Activated CD4-positive, alpha-beta T cell treated with anti-CD3 and anti-CD28 coated beads for 36 hours (primary cell): ENCODE measurements around the gene CDH4. TPM values are rescaled to one million over a fixed set of nuclear protein-coding genes. Genes with fewer than 3 reads are reported as not detected.
"Not testable (repeated sequence)": the region's sequence is repeated elsewhere in the genome, so short reads cannot be mapped to it uniquely, and the experiment has no call there.

Source experiments
- ATAC-seq: fragments of 200-7000 bp; cut with Tn5 transposase; one replicate; pipeline ENCODE4 v1.10.0; 2021; ENCODE audit warnings: mild to moderate bottlenecking, moderate library complexity
- CTCF ChIA-PET: fragments of 350-600 bp; sonication (Branson Sonifier 250); formaldehyde crosslinking; loops from one replicate; lab custom pipeline; 2021; ENCODE audit warnings: antibody characterized with exemption; lab: Charles Lee
- POLR2A ChIA-PET: fragments of 350-600 bp; sonication (Branson Sonifier 250); formaldehyde crosslinking; loops from one replicate; lab custom pipeline; 2021; ENCODE audit warnings: antibody characterized with exemption, inconsistent platforms; lab: Charles Lee
- DNase-seq: peaks from one replicate; pipeline ENCODE4 v3.0.0-alpha.2; 2020
- H3K27ac Mint-ChIP-seq: one replicate; pipeline ENCODE4 v1.8.0; 2021; ENCODE audit warnings: mixed read lengths
- H3K27me3 Mint-ChIP-seq: one replicate; pipeline ENCODE4 v1.8.0; 2021; ENCODE audit warnings: mixed read lengths
- H3K36me3 Mint-ChIP-seq: one replicate; pipeline ENCODE4 v1.8.0; 2021; ENCODE audit warnings: low read depth, mixed read lengths
- H3K4me1 Mint-ChIP-seq: one replicate; pipeline ENCODE4 v1.8.0; 2021; ENCODE audit warnings: mixed read lengths
- H3K4me3 Mint-ChIP-seq: one replicate; pipeline ENCODE4 v1.8.0; 2021; ENCODE audit warnings: mild to moderate bottlenecking, moderate library complexity, mixed read lengths
- H3K9me3 Mint-ChIP-seq: one replicate; pipeline ENCODE4 v1.8.0; 2021; ENCODE audit warnings: low read depth, mixed read lengths
- intact Hi-C, 2 experiments: fragments of 100-400 bp; cut with DNase I in 1 of 2; cut with micrococcal nuclease in 1 of 2; formaldehyde crosslinking; loops; one replicate each; pipeline versions ENCODE4 v1.14.2 to v1.15.1; 2022 to 2024; cut with DNase I, micrococcal nuclease
- total RNA-seq, 2 experiments: library from RNA; stranded (reverse); gene quantifications; one replicate each; pipeline ENCODE4 v1.2.3, GENCODE V29; 2021

CDH4 gene
- total RNA-seq, 2 experiments from 2014 or later: not detected

DNA sequence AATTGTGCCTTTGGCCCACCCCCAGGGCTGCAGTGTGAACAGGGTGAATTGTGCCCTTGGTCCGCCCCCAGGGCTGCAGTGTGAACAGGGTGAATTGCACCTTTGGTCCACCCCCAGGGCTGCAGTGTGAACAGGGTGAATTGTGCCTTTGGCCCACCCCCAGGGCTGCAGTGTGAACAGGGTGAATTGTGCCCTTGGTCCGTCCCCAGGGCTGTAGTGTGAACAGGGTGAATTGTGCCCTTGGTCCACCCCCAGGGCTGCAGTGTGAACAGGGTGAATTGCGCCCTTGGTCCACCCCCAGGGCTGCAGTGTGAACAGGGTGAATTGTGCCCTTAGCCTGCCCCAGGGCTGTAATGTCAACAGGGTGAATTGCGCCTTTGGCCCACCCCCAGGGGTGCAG, 602.5 kb downstream of the CDH4 start:
- H3K4me3 Mint-ChIP-seq, H3K4me1 Mint-ChIP-seq, ATAC-seq, DNase-seq, H3K27ac Mint-ChIP-seq, H3K36me3 Mint-ChIP-seq, intact Hi-C loops, POLR2A ChIA-PET, CTCF ChIA-PET, H3K27me3 Mint-ChIP-seq, H3K9me3 Mint-ChIP-seq: not testable (repeated sequence)

DNA sequence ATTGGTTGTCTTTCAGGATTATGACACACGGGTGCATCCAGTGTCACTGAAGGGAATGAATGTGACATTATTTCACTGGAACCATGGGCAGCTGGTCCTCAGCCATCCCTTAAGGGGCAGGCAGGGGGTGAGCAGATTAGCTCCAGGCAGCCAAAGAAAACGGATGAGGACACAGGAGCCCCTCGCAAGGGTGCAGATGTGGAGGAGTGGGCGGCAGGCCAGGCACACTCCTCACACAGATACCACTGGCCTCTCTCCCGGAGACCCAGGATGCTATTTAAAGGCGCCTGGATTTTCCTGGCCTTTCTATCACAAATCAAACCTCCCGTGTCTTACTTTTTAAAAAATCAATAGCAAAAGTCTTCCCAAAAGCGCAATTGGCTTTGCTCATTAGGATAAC, 603.2 kb downstream of the CDH4 start:
- H3K4me1 Mint-ChIP-seq: no peaks in the 10 kb centered on the region
- H3K27me3 Mint-ChIP-seq: no peaks in the 10 kb centered on the region
- intact Hi-C loops: no loop called here
- H3K9me3 Mint-ChIP-seq: no peaks in the 10 kb centered on the region
- no peak overlapping the region for H3K4me3 Mint-ChIP-seq
- H3K27ac Mint-ChIP-seq: no peak overlapping the region
- DNase-seq: no peak
- H3K36me3 Mint-ChIP-seq: no peaks in the 10 kb centered on the region
- CTCF ChIA-PET: no interaction called here
- POLR2A ChIA-PET: no interaction called here
- ATAC-seq: no peak

DNA sequence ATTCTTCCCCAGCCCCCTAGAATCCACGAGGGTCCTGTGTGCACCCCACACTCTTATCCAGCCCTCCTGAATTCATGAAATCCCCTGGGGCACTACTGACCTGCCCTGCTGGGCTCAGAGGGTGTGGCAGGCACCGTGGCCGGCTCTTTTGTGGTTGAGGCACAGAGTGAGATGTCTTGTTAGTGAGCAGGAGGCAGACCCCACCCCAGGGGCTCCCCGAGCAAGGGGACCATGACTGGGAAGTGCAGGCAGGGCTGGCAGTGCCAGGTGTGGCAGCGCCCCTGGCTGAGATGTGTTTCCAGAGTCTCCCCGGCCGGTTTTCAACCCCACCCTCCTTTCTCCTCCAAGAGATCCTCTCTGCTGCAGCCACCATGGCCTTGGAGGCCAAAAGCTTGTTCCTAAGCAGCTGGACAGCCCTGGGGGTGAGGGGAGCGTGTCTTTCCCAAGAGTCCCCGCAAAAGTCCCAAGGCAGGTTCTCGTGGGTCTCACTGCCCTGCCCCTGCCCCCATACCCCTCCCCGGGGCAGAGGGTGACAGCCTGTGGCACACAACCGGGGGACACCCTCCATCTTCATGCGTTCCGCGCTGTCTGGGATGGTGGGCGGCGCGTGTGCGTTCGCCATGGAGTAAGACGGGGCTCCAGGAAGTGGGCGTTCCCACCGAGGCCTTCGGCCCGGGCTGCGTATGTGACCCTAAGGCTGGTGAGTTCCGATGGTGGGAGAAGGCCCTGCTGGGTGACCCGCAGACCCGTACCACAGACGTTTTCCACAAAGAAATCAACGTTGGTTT, 604.8 kb downstream of the CDH4 start:
- DNase-seq (no peak), ATAC-seq (no peak)
- Mint-ChIP-seq H3K27me3 (no peaks in the 10 kb centered on the region), H3K36me3 (no peaks in the 10 kb centered on the region), H3K4me3 (no peak overlapping the region), H3K4me1 (no peaks in the 10 kb centered on the region), H3K27ac (no peak overlapping the region), H3K9me3 (no peaks in the 10 kb centered on the region)
- CTCF ChIA-PET: no interaction called here
- POLR2A ChIA-PET: no interaction called here
- intact Hi-C loops: no loop called here

- ATAC-seq: no peak
- no peaks in the 10 kb centered on the region for H3K36me3 Mint-ChIP-seq
- intact Hi-C loops: no loop called here
- no peak for DNase-seq
- no peak overlapping the region for H3K4me3 Mint-ChIP-seq
- CTCF ChIA-PET: no interaction called here
- no peak overlapping the region for H3K27ac Mint-ChIP-seq
- no peaks in the 10 kb centered on the region for H3K27me3 Mint-ChIP-seq
- no peaks in the 10 kb centered on the region for H3K4me1 Mint-ChIP-seq
- POLR2A ChIA-PET: no interaction called here
- H3K9me3 Mint-ChIP-seq: no peaks in the 10 kb centered on the region
These were observed 605.3 kb downstream of the CDH4 start for GRCh38 chr20:61857414-61857775.

DNA sequence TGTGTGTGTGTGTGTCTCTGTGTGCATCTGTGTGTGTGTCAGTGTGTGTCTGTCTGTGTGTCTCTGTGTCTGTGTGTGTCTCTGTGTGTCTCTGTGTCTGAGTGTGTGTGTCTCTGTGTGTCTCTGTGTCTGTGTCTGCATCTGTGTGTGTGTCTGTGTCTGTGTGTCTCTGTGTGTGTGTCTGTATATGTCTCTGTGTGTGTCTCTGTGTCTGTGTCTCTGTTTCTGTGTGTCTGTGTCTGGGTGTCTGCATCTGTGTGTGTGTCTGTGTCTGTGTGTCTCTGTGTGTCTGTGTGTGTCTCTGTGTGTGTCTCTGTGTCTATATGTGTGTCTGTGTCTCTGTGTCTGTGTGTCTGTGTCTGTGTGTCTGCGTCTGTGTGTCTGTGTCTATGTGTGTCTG, 605.8 kb downstream of the CDH4 start:
- no peaks in the 10 kb centered on the region for H3K36me3 Mint-ChIP-seq
- CTCF ChIA-PET: no interaction called here
- intact Hi-C loops: no loop called here
- no peaks in the 10 kb centered on the region for H3K9me3 Mint-ChIP-seq
- no peak overlapping the region for H3K4me3 Mint-ChIP-seq
- POLR2A ChIA-PET: no interaction called here
- H3K27me3 Mint-ChIP-seq: no peaks in the 10 kb centered on the region
- ATAC-seq: no peak
- no peaks in the 10 kb centered on the region for H3K4me1 Mint-ChIP-seq
- no peak for DNase-seq
- no peak overlapping the region for H3K27ac Mint-ChIP-seq

- intact Hi-C loops: no loop called here
- POLR2A ChIA-PET: no interaction called here
- ATAC-seq (no peak), DNase-seq (no peak)
- no peaks in the 10 kb centered on the region for H3K4me1 Mint-ChIP-seq
- CTCF ChIA-PET: no interaction called here
- H3K27ac Mint-ChIP-seq: no peak overlapping the region
- no peaks in the 10 kb centered on the region for H3K27me3 Mint-ChIP-seq
- no peak overlapping the region for H3K4me3 Mint-ChIP-seq
- no peaks in the 10 kb centered on the region for H3K36me3 Mint-ChIP-seq
- H3K9me3 Mint-ChIP-seq: no peaks in the 10 kb centered on the region
These were observed 607.7 kb downstream of the CDH4 start for GRCh38 chr20:61859767-61860166.

- Mint-ChIP-seq H3K9me3 (peaks cover 4% of the 10 kb centered on the region), H3K27ac (no peak overlapping the region), H3K4me3 (no peak overlapping the region), H3K27me3 (no peaks in the 10 kb centered on the region), H3K36me3 (no peaks in the 10 kb centered on the region), H3K4me1 (no peaks in the 10 kb centered on the region)
- DNase-seq (no peak), ATAC-seq (no peak)
- CTCF ChIA-PET: no interaction called here
- intact Hi-C loops: no loop called here
- POLR2A ChIA-PET: no interaction called here
These were observed 608.4 kb downstream of the CDH4 start for GRCh38 chr20:61860260-61860987.

DNA sequence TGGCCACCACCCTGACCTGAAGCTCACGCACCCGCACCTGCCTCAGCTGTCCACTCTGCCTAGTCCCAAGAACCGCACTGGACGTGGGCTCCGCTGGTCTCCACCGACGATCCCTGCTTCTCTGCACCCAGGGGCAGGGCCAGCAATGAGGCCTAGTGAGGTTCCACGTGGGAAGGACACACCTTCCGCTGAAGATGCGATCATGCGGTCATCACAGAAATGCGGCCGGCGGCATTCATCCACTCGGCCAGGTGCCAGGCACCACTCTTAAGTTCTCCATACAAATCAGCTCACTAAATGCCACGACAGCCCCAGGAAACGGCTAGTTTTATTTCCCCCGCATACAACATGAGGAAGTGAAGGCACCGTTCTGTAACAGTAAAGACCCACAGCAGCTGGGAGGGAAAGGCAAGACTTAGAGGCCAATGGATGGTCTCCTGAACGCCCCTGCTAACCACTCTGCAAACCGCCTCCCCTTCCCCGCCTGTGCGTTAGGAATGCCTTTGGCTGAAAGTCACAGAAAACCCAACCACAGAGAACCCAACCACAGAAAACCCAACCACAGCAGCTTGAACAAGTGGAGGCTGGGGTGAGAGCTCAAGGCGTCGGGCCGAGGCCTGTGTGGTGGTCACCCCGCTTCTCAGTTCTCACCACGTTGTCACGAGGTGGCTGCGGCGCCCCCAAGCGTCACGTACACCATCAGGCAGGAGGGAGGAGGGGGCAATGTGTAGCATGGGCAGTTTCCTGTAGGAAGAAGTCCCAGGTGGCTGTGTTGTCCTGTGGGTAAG, 609.2 kb downstream of the CDH4 start:
- no peak overlapping the region for H3K27ac Mint-ChIP-seq
- no peak for ATAC-seq
- intact Hi-C loops: no loop called here
- no peaks in the 10 kb centered on the region for H3K4me1 Mint-ChIP-seq
- H3K4me3 Mint-ChIP-seq: no peak overlapping the region
- H3K9me3 Mint-ChIP-seq: peaks cover 6% of the 10 kb centered on the region
- ChIA-PET CTCF (interaction anchor here (0.6 kb wide), 1 partner anchor 675 kb away, joined by 3 read pairs; no protein-coding TSS in a partner anchor), POLR2A (no interaction called here)
- no peaks in the 10 kb centered on the region for H3K36me3 Mint-ChIP-seq
- H3K27me3 Mint-ChIP-seq: no peaks in the 10 kb centered on the region
- DNase-seq: no peak

GRCh38 chr20:61861858-61862257, 609.8 kb downstream of the CDH4 start:
- ChIA-PET POLR2A (no interaction called here), CTCF (no interaction called here)

DNA sequence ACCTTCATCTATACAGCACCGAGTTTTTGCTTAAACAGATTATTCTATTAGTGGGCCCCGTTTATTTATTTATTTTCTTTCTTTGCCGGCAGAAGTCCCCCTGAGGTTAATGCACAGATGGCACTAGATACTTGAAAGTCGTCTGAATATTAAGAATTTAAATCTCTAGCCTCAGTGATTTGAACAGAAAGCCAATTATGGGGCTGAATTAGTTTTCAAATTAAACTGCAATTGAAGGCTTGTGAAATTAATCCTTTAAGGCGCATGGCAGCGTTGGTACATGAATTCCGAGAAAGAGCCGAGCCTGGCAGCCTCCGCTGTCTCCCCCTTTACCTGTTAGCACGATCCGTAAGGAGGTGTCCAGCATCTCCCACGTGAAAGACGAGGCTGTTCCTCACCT, 610.8 kb downstream of the CDH4 start:
- Mint-ChIP-seq H3K4me1 (no peaks in the 10 kb centered on the region), H3K36me3 (no peaks in the 10 kb centered on the region), H3K27me3 (no peaks in the 10 kb centered on the region), H3K27ac (no peak overlapping the region), H3K4me3 (no peak overlapping the region), H3K9me3 (peaks cover 6% of the 10 kb centered on the region)
- intact Hi-C loops: no loop called here
- ATAC-seq (no peak), DNase-seq (no peak)
- CTCF ChIA-PET: no interaction called here
- POLR2A ChIA-PET: no interaction called here

More at GRCh38 chr20:61861858-61862257, 609.8 kb downstream of the CDH4 start:
- Mint-ChIP-seq H3K27ac (no peak overlapping the region), H3K27me3 (no peaks in the 10 kb centered on the region), H3K4me1 (no peaks in the 10 kb centered on the region), H3K4me3 (no peak overlapping the region), H3K36me3 (no peaks in the 10 kb centered on the region), H3K9me3 (peaks cover 6% of the 10 kb centered on the region)
- ATAC-seq: no peak
- intact Hi-C loops: no loop called here
- DNase-seq: no peak

- POLR2A ChIA-PET: no interaction called here
- Mint-ChIP-seq H3K27ac (no peak overlapping the region), H3K36me3 (no peaks in the 10 kb centered on the region), H3K27me3 (no peaks in the 10 kb centered on the region), H3K4me1 (no peaks in the 10 kb centered on the region), H3K9me3 (peaks cover 6% of the 10 kb centered on the region), H3K4me3 (no peak overlapping the region)
- CTCF ChIA-PET: no interaction called here
- intact Hi-C loops: no loop called here
- no peak for ATAC-seq
- no peak for DNase-seq
These were observed 612.4 kb downstream of the CDH4 start for GRCh38 chr20:61864481-61864880.
